Caco-2 (cell line): Measurements from ENCODE around the gene RTN1. TPM values are rescaled to one million over a fixed set of nuclear protein-coding genes. Genes with fewer than 3 reads are reported as not detected.

Experiments used
- BruUV-seq: library from RNA; stranded (reverse); fragments of 400-500 nt; replicated peaks from 2 replicates; lab custom pipeline; 2021; lab: Mats Ljungman, UMichigan
- CTCF ChIA-PET: fragments of 300-600 bp; sonication (Branson Sonifier 250); formaldehyde crosslinking; loops from one replicate; lab custom pipeline; 2022; ENCODE audit warnings: antibody characterized with exemption; lab: Charles Lee
- POLR2A ChIA-PET: fragments of 300-600 bp; sonication (Branson Sonifier 250); formaldehyde crosslinking; loops from one replicate; lab custom pipeline; 2022; ENCODE audit warnings: antibody characterized with exemption; lab: Charles Lee
- DNase-seq, 2 experiments: peaks; one replicate each; pipeline versions ENCODE4 v3.0.0 to v3.0.0-alpha.2; 2020 to 2022
- H3K27me3 ChIP-seq: replicated peaks from 2 replicates; pipeline ENCODE4 v1.6.0; 2011; ENCODE audit warnings: low read length; ENCODE audit not compliant: control insufficient read depth, insufficient read depth
- H3K36me3 ChIP-seq: 2 replicates; pipeline ENCODE4 v1.5.1; 2011; ENCODE audit warnings: low read length; ENCODE audit not compliant: control insufficient read depth, insufficient read depth
- H3K4me1 ChIP-seq: fragments of 250-450 bp; sonication (Bioruptor Pico); 2 replicates; pipeline ENCODE4 v1.5.1; 2020; ENCODE audit warnings: mild to moderate bottlenecking
- H3K4me3 ChIP-seq: 2 replicates; pipeline ENCODE4 v1.5.1; 2011; ENCODE audit warnings: low read depth, mild to moderate bottlenecking, control low read depth, low read length
- H3K9me3 ChIP-seq: fragments of 250-450 bp; sonication (Bioruptor Pico); 2 replicates; pipeline ENCODE4 v1.5.1; 2020; ENCODE audit warnings: mild to moderate bottlenecking, moderate library complexity
- H3K27ac Mint-ChIP-seq: one replicate; pipeline ENCODE4 v1.8.0; 2022; ENCODE audit warnings: mixed read lengths; ENCODE audit not compliant: unreplicated experiment
- H3K27me3 Mint-ChIP-seq: one replicate; pipeline ENCODE4 v1.8.0; 2022; ENCODE audit warnings: mixed read lengths; ENCODE audit not compliant: insufficient read depth, unreplicated experiment
- H3K36me3 Mint-ChIP-seq: one replicate; pipeline ENCODE4 v1.8.0; 2022; ENCODE audit warnings: mild to moderate bottlenecking, mixed read lengths; ENCODE audit not compliant: insufficient read depth, unreplicated experiment
- H3K4me1 Mint-ChIP-seq: one replicate; pipeline ENCODE4 v1.8.0; 2022; ENCODE audit warnings: low read depth, mixed read lengths; ENCODE audit not compliant: unreplicated experiment
- H3K4me3 Mint-ChIP-seq: one replicate; pipeline ENCODE4 v1.8.0; 2022; ENCODE audit warnings: mild to moderate bottlenecking, moderate library complexity, mixed read lengths; ENCODE audit not compliant: unreplicated experiment
- H3K9me3 Mint-ChIP-seq: one replicate; pipeline ENCODE4 v1.8.0; 2022; ENCODE audit warnings: mixed read lengths; ENCODE audit not compliant: unreplicated experiment
- CTCF ChIP-seq, 2 experiments: fragments of 200-600 bp in 1 of 2; IDR thresholded peaks; 1 replicate in 1 of 2; 2 replicates in 1 of 2; pipeline versions ENCODE4 v1.5.1 to v1.8.0; 2011 to 2022; ENCODE audit warnings: antibody characterized with exemption in 1 of 2, control low read depth in 1 of 2, inconsistent platforms in 1 of 2, low read depth in 1 of 2, low read length in 1 of 2, mild to moderate bottlenecking in 1 of 2, moderate library complexity in 1 of 2; ENCODE audit not compliant: insufficient read depth in 1 of 2, severe bottlenecking in 1 of 2, unreplicated experiment in 1 of 2
- intact Hi-C: fragments of 100-400 bp; cut with micrococcal nuclease; formaldehyde crosslinking; loops from one replicate; pipeline ENCODE4 v1.10.0; 2022; ENCODE audit not compliant: unreplicated experiment
- total RNA-seq: library from RNA; stranded (reverse); gene quantifications from 2 replicates; pipeline ENCODE4 v1.2.3, GENCODE V29; 2022

RTN1 gene
- total RNA-seq, 1 experiment from 2014 or later: 0.25 TPM

- no peaks in the 10 kb centered on the region for H3K4me1 Mint-ChIP-seq
- POLR2A ChIA-PET: interaction anchor here (0.6 kb wide), 1 partner anchor 1525 kb away, joined by 12 read pairs; no protein-coding TSS in a partner anchor
- H3K4me3 ChIP-seq: no peak overlapping the region
- H3K36me3 ChIP-seq: no peaks in the 10 kb centered on the region
- no peak for DNase-seq
- H3K9me3 Mint-ChIP-seq: no peaks in the 10 kb centered on the region
- no peak overlapping the region for H3K27ac Mint-ChIP-seq
- CTCF ChIA-PET: no interaction called here
- no peak for TF ChIP-seq CTCF (IDR thresholded peaks at IDR 0.05; ENCODE audit: insufficient read depth in 1 of 2, low read depth in 1 of 2, low read length in 1 of 2, severe bottlenecking in 1 of 2, unreplicated experiment in 1 of 2)
- no peaks in the 10 kb centered on the region for H3K27me3 ChIP-seq
- no peaks in the 10 kb centered on the region for H3K36me3 Mint-ChIP-seq
- intact Hi-C loops: no loop called here
- H3K4me1 ChIP-seq: no peaks in the 10 kb centered on the region
- no TSS peak for BruUV-seq
- H3K4me3 Mint-ChIP-seq: no peak overlapping the region
- no peaks in the 10 kb centered on the region for H3K9me3 ChIP-seq
- H3K27me3 Mint-ChIP-seq: peaks cover 4% of the 10 kb centered on the region
Measured at GRCh38 chr14:59711080-59711479, 159.5 kb downstream of the RTN1 start.

GRCh38 chr14:59707778-59708561, 162.6 kb downstream of the RTN1 start:
- no peaks in the 10 kb centered on the region for H3K36me3 Mint-ChIP-seq
- no peak overlapping the region for H3K27ac Mint-ChIP-seq
- H3K4me3 Mint-ChIP-seq: no peak overlapping the region
- ChIA-PET CTCF (interaction anchor here (1.2 kb wide), 1 partner anchor 190 kb away, joined by 18 read pairs; no protein-coding TSS in a partner anchor), POLR2A (no interaction called here)
- no TSS peak for BruUV-seq
- H3K4me1 ChIP-seq: no peaks in the 10 kb centered on the region
- H3K9me3 Mint-ChIP-seq: peaks cover 8% of the 10 kb centered on the region
- intact Hi-C loops: no loop called here
- no peaks in the 10 kb centered on the region for H3K9me3 ChIP-seq
- no peak for TF ChIP-seq CTCF (IDR thresholded peaks at IDR 0.05; ENCODE audit: insufficient read depth in 1 of 2, low read depth in 1 of 2, low read length in 1 of 2, severe bottlenecking in 1 of 2, unreplicated experiment in 1 of 2)
- H3K4me1 Mint-ChIP-seq: no peaks in the 10 kb centered on the region
- H3K27me3 Mint-ChIP-seq: peaks cover 4% of the 10 kb centered on the region
- DNase-seq: no peak
- no peaks in the 10 kb centered on the region for H3K36me3 ChIP-seq
- H3K4me3 ChIP-seq: no peak overlapping the region
- H3K27me3 ChIP-seq: no peaks in the 10 kb centered on the region

- no peak overlapping the region for H3K4me3 Mint-ChIP-seq
- H3K27me3 Mint-ChIP-seq: peaks cover 4% of the 10 kb centered on the region
- H3K27me3 ChIP-seq: no peaks in the 10 kb centered on the region
- H3K4me1 ChIP-seq: no peaks in the 10 kb centered on the region
- no peaks in the 10 kb centered on the region for H3K36me3 Mint-ChIP-seq
- ChIA-PET CTCF (no interaction called here), POLR2A (no interaction called here)
- no peak for TF ChIP-seq CTCF (IDR thresholded peaks at IDR 0.05; ENCODE audit: insufficient read depth in 1 of 2, low read depth in 1 of 2, low read length in 1 of 2, severe bottlenecking in 1 of 2, unreplicated experiment in 1 of 2)
- no peak overlapping the region for H3K4me3 ChIP-seq
- DNase-seq: no peak
- H3K4me1 Mint-ChIP-seq: no peaks in the 10 kb centered on the region
- peaks cover 17% of the 10 kb centered on the region for H3K9me3 Mint-ChIP-seq
- no peak overlapping the region for H3K27ac Mint-ChIP-seq
- no TSS peak for BruUV-seq
- intact Hi-C loops: no loop called here
- H3K9me3 ChIP-seq: 0 out of 2 replicates have a peak, but pooled peaks cover 3% of the 10 kb centered on the region
- no peaks in the 10 kb centered on the region for H3K36me3 ChIP-seq
Measured at GRCh38 chr14:59705866-59706265, 164.7 kb downstream of the RTN1 start.
